GM19351 (cell line): Measurements from ENCODE around the gene ERCC3.
"Not testable (repeated sequence)": the region's sequence is repeated elsewhere in the genome, so short reads cannot be mapped to it uniquely, and the experiment has no call there.

Source experiments
- ATAC-seq: cut with Tn5 transposase; IDR thresholded peaks from one replicate; pipeline ENCODE4 v1.9.1; 2021; ENCODE audit warnings: mild to moderate bottlenecking, moderate library complexity; ENCODE audit not compliant: unreplicated experiment

Gene ERCC3

GRCh38 chr2:127227264-127227660 lies 66.7 kb downstream of the ERCC3 start:
- ATAC-seq = not testable (repeated sequence)

- ATAC-seq = peak; percentile 95
Measured at GRCh38 chr2:127226520-127227263, 67.3 kb downstream of the ERCC3 start.

GRCh38 chr2:127226132-127226519 lies 67.8 kb downstream of the ERCC3 start:
- ATAC-seq = no peak

- no peak for ATAC-seq
Measured at GRCh38 chr2:127225186-127225960, 68.6 kb downstream of the ERCC3 start.

- ATAC-seq = not testable (repeated sequence)
Measured at GRCh38 chr2:127224135-127224534, 69.8 kb downstream of the ERCC3 start.

- ATAC-seq = no peak
Measured at GRCh38 chr2:127220768-127221527, 73.0 kb downstream of the ERCC3 start.

GRCh38 chr2:127220102-127220767 lies 73.7 kb downstream of the ERCC3 start, which contains the start of gene CYP27C1:
TSS of gene CYP27C1 (minus strand) at chr2:127220299. CDS start at chr2:127220270, 29 bp downstream.
- no peak for ATAC-seq

- ATAC-seq = no peak
Measured at GRCh38 chr2:127219171-127220070, 74.5 kb downstream of the ERCC3 start.

- no peak for ATAC-seq
Measured at GRCh38 chr2:127218812-127219170, 75.2 kb downstream of the ERCC3 start.

- ATAC-seq = no peak
Measured at GRCh38 chr2:127217470-127218325, 76.2 kb downstream of the ERCC3 start.

GRCh38 chr2:127216593-127216992 lies 77.4 kb downstream of the ERCC3 start:
- ATAC-seq = no peak

- ATAC-seq = no peak
Measured at GRCh38 chr2:127216095-127216494, 77.8 kb downstream of the ERCC3 start.

GRCh38 chr2:127214201-127214600 lies 79.7 kb downstream of the ERCC3 start:
- not testable (repeated sequence) for ATAC-seq

GRCh38 chr2:127208313-127208712 lies 85.6 kb downstream of the ERCC3 start:
- ATAC-seq = no peak
